Erythroblast (primary cell): Measurements from ENCODE around the gene TMPRSS7.

Experiments
- GATA1 ChIP-seq: IDR thresholded peaks from 2 replicates; pipeline ENCODE4 v1.6.1; 2011; ENCODE audit warnings: low read depth, mild to moderate bottlenecking, control low read depth, low read length, moderate library complexity
- POLR2A ChIP-seq: IDR thresholded peaks from 2 replicates; pipeline ENCODE4 v1.6.1; 2011; ENCODE audit warnings: mild to moderate bottlenecking, low read length

- TF ChIP-seq POLR2A (no peak), GATA1 (no peak)
These were observed 15.8 kb upstream of the TMPRSS7 start for GRCh38 chr3:112018712-112019111.
